Gastrocnemius medialis (tissue), 4 donors: Measurements from ENCODE around the gene TBL1XR1.
"Not testable (repeated sequence)": the region's sequence is repeated elsewhere in the genome, so short reads cannot be mapped to it uniquely, and the experiment has no call there.

Experiments
- POLR2A ChIP-seq, 2 donors: fragments of 450-650 bp; IDR thresholded peaks; one replicate each; pipeline ENCODE4 v1.6.1; 2017; ENCODE audit warnings: antibody characterized with exemption in 2 of 2, mild to moderate bottlenecking in 2 of 2, moderate library complexity in 2 of 2
- TF ChIP-seq, protein P1 (sequence below), 5 experiments: fragments of 450-650 bp in 3 of 5; fragments of 200-600 bp in 2 of 5; sonication (generic) in 2 of 5; IDR thresholded peaks in 4 of 5; conservative IDR thresholded peaks in 1 of 5; 1 replicate in 4 of 5; 2 replicates in 1 of 5; pipeline ENCODE4 v1.5.1; 2016 to 2019; ENCODE audit warnings: antibody characterized with exemption in 5 of 5, mild to moderate bottlenecking in 3 of 5, moderate library complexity in 3 of 5

DNA sequence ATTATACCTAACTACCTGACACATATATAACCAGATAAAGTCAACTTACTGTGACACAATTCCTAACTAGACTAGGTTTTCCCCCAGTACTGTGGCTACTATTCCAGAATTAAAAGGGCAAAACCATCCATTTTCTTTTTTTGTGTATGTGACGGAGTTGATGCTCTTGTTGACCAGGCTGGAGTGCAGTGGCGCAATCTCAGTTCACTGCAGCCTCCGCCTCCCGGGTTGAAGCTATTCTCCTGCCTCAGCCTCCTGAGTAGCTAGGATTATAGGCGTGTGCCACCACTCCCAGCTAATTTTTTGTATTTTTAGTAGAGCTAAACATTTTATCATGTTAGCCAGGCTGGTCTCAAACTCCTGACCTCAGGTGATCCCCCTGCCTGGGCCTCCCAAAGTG lies 7.1 kb downstream of the TBL1XR1 start:
- TF ChIP-seq, protein P1, sequence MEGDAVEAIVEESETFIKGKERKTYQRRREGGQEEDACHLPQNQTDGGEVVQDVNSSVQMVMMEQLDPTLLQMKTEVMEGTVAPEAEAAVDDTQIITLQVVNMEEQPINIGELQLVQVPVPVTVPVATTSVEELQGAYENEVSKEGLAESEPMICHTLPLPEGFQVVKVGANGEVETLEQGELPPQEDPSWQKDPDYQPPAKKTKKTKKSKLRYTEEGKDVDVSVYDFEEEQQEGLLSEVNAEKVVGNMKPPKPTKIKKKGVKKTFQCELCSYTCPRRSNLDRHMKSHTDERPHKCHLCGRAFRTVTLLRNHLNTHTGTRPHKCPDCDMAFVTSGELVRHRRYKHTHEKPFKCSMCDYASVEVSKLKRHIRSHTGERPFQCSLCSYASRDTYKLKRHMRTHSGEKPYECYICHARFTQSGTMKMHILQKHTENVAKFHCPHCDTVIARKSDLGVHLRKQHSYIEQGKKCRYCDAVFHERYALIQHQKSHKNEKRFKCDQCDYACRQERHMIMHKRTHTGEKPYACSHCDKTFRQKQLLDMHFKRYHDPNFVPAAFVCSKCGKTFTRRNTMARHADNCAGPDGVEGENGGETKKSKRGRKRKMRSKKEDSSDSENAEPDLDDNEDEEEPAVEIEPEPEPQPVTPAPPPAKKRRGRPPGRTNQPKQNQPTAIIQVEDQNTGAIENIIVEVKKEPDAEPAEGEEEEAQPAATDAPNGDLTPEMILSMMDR (IDR thresholded peaks at IDR 0.05 in 4 of 5, conservative IDR thresholded peaks at IDR 0.05 in 1 of 5), result not testable (repeated sequence)
- TF ChIP-seq POLR2A (IDR thresholded peaks at IDR 0.05), result not testable (repeated sequence)
